ENCODE data around the gene LRRC17.

GRCh38 chr7:102942181-102942866 lies 29.5 kb downstream of the LRRC17 start:
- TF ChIP-seq CTCF (IDR thresholded peaks at IDR 0.05; ENCODE audit: low read depth, low read length, poor library complexity, severe bottlenecking) (no peak), EZH2phosphoT487 (IDR thresholded peaks at IDR 0.05; ENCODE audit: borderline replicate concordance, low read length) (no peak)

All from DOHH2 (cell line).